Mucosa of gallbladder (tissue), 1 donor: Measurements from ENCODE around the gene TNK2. TPM values are rescaled to one million over a fixed set of nuclear protein-coding genes. Genes with fewer than 3 reads are reported as not detected.
"Not testable (repeated sequence)": the region's sequence is repeated elsewhere in the genome, so short reads cannot be mapped to it uniquely, and the experiment has no call there.

Experiments used
- DNase-seq: peaks from one replicate; pipeline ENCODE4 v3.0.0-alpha.2; 2020; ENCODE audit warnings: low spot score
- total RNA-seq: library from RNA; stranded (reverse); gene quantifications from one replicate; pipeline ENCODE4 v1.2.1, GENCODE V29; 2021
- donor health status: DM: no; HTN: no; CAD: no.

TNK2 gene
- 47.3 TPM for total RNA-seq

- no peak for DNase-seq
These were observed at the start of gene TNK2 for GRCh38 chr3:195907934-195908693. TNK2 (minus strand) TSS chr3:195908551; CDS start chr3:195888588, 19,963 bp downstream.

- no peak for DNase-seq
These were observed 48.2 kb upstream of the TNK2 start for GRCh38 chr3:195956577-195956976.

- DNase-seq = not testable (repeated sequence)
These were observed 47.1 kb upstream of the TNK2 start for GRCh38 chr3:195955416-195955841.

- DNase-seq = not testable (repeated sequence)
These were observed 46.4 kb upstream of the TNK2 start for GRCh38 chr3:195954752-195955119.

GRCh38 chr3:195954052-195954751 lies 45.9 kb upstream of the TNK2 start:
- DNase-seq = peak; percentile 87

GRCh38 chr3:195952590-195952989 lies 44.2 kb upstream of the TNK2 start:
- DNase-seq = not testable (repeated sequence)

GRCh38 chr3:195951443-195952177 lies 43.3 kb upstream of the TNK2 start:
- DNase-seq = not testable (repeated sequence)

GRCh38 chr3:195950731-195951130 lies 42.4 kb upstream of the TNK2 start:
- not testable (repeated sequence) for DNase-seq

GRCh38 chr3:195950164-195950563 lies 41.8 kb upstream of the TNK2 start:
- not testable (repeated sequence) for DNase-seq

GRCh38 chr3:195946910-195947699 lies 38.8 kb upstream of the TNK2 start:
- DNase-seq = not testable (repeated sequence)

GRCh38 chr3:195941265-195941815 lies 33.0 kb upstream of the TNK2 start:
- not testable (repeated sequence) for DNase-seq

GRCh38 chr3:195940806-195941205 lies 32.5 kb upstream of the TNK2 start:
- not testable (repeated sequence) for DNase-seq

- DNase-seq = not testable (repeated sequence)
These were observed 31.4 kb upstream of the TNK2 start for GRCh38 chr3:195939526-195940470.

- not testable (repeated sequence) for DNase-seq
These were observed 24.7 kb upstream of the TNK2 start for GRCh38 chr3:195933044-195933430.

GRCh38 chr3:195932418-195933043 lies 24.2 kb upstream of the TNK2 start:
- no peak for DNase-seq

GRCh38 chr3:195931582-195932273 lies 23.4 kb upstream of the TNK2 start:
- no peak for DNase-seq

- DNase-seq = no peak
These were observed 21.1 kb upstream of the TNK2 start for GRCh38 chr3:195929452-195929851.

GRCh38 chr3:195921334-195921791 lies 13.0 kb upstream of the TNK2 start:
- no peak for DNase-seq

- no peak for DNase-seq
These were observed 9.8 kb upstream of the TNK2 start for GRCh38 chr3:195918176-195918575.
